Esophagus squamous epithelium (tissue), 5 donors: Measurements from ENCODE around the gene KIAA0930. TPM values are rescaled to one million over a fixed set of nuclear protein-coding genes. Genes with fewer than 3 reads are reported as not detected.
A peak's percentile ranks its signal among the peaks of the same experiment; 100 is the strongest.

Experiments used
- DNase-seq: peaks from one replicate; lab custom pipeline; 2025; lab: John Stamatoyannopoulos, UW
- H3K27ac ChIP-seq, 4 donors: fragments of 200-600 bp; sonication (generic); one replicate each; pipeline ENCODE4 v1.5.1; 2016 to 2019; ENCODE audit warnings: mild to moderate bottlenecking in 1 of 4
- H3K27me3 ChIP-seq, 4 donors: fragments of 200-600 bp; sonication (generic); 1 replicate in 3 of 4; 2 replicates in 1 of 4; pipeline versions ENCODE4 v1.5.1 to v1.6.0; 2017 to 2021; ENCODE audit warnings: antibody characterized with exemption in 1 of 4
- H3K36me3 ChIP-seq, 3 donors: fragments of 200-600 bp; sonication (generic); one replicate each; pipeline ENCODE4 v1.5.1; 2016 to 2019
- H3K4me1 ChIP-seq, 3 donors: fragments of 200-600 bp; sonication (generic); one replicate each; pipeline ENCODE4 v1.5.1; 2017 to 2019
- H3K4me3 ChIP-seq, 4 donors: fragments of 200-600 bp; sonication (generic); 1 replicate in 3 of 4; 2 replicates in 1 of 4; pipeline ENCODE4 v1.5.1; 2016 to 2019; ENCODE audit warnings: mild to moderate bottlenecking in 2 of 4, moderate library complexity in 1 of 4
- H3K9me3 ChIP-seq, 3 donors: fragments of 200-600 bp; sonication (generic); one replicate each; pipeline ENCODE4 v1.5.1; 2016 to 2019
- CTCF ChIP-seq, 6 experiments: fragments of 450-650 bp in 4 of 6; fragments of 200-600 bp in 2 of 6; sonication (generic) in 2 of 6; IDR thresholded peaks; one replicate each; pipeline ENCODE4 v1.5.1; 2016 to 2019; ENCODE audit warnings: antibody characterized with exemption in 6 of 6, mild to moderate bottlenecking in 4 of 6, moderate library complexity in 4 of 6
- POLR2A ChIP-seq, 4 donors: fragments of 450-650 bp; IDR thresholded peaks; one replicate each; pipeline ENCODE4 v1.6.1; 2017; ENCODE audit warnings: antibody characterized with exemption in 4 of 4, mild to moderate bottlenecking in 4 of 4, moderate library complexity in 3 of 4
- WGBS, 2 donors: methylation state at CpG; one replicate each; pipeline ENCODE4 v1.1.5; 2018; 5-methylcytosine and 5-hydroxymethylcytosine counted together
- intact Hi-C: fragments of 100-400 bp; cut with DNase I; formaldehyde crosslinking; loops from one replicate; pipeline ENCODE4 v1.15.0; 2022
- total RNA-seq, 4 donors: library from RNA; depleted of rRNA; stranded (reverse); fragments of >200 nt; gene quantifications; one replicate each; pipeline ENCODE4 v1.1.0, GENCODE V29; 2016
- donor health status: DM: yes; HTN: yes; CAD: no.

Gene KIAA0930
- total RNA-seq, 4 donors from 2014 or later = 33.1 to 40.2 (median 38.1) TPM

DNA sequence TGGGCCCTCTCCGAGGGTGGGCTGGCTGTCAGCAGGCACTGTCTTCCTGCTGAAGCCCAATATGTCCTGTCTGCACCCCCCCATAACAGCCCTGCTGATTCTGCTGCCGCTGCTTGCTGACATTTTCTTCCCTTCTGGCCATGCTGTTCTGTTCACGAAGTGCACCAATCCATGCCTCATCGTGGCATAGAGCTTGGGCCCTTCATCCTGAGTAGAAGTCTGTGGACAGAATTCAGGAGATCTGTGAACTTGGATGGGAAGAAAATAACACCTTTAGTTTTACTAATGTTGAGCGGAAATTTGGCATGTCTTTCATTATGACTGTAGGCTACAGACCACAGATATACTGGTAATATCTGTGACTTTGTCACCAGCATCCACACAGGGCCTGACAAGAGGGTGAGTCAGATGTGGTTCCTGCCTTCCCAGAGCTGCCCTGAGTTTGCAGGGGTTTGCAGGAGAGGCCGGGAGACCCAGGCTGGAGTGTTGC is 14.1 kb upstream of the KIAA0930 start:
- H3K27ac ChIP-seq = no peak overlapping the region

GRCh38 chr22:45254388-45254787 is 13.7 kb upstream of the KIAA0930 start:
- no peaks in the 10 kb centered on the region for H3K27me3 ChIP-seq
- intact Hi-C loops = loop anchor here (10.0 kb wide), 1 partner anchor 150 kb away; no protein-coding TSS in a partner anchor
- TF ChIP-seq CTCF (IDR thresholded peaks at IDR 0.05) (no peak), POLR2A (IDR thresholded peaks at IDR 0.05) (no peak)
- no peak overlapping the region for H3K27ac ChIP-seq
- no peak overlapping the region for H3K4me3 ChIP-seq
- H3K36me3 ChIP-seq = no peaks in the 10 kb centered on the region
- WGBS, 2 donors = 85% methylated on average over 6 to 7 of the region's 7 CpGs
- H3K4me1 ChIP-seq = peaks cover 0 to 7% (median 0%) of the 10 kb centered on the region in 3 donors
- no peak for DNase-seq
- no peaks in the 10 kb centered on the region for H3K9me3 ChIP-seq

More for the DNA sequence above, 14.1 kb upstream of the KIAA0930 start:
- intact Hi-C loops = loop anchor here (10.0 kb wide), 1 partner anchor 150 kb away; no protein-coding TSS in a partner anchor
- Histone ChIP-seq H3K4me1 (peaks cover 0 to 2% (median 0%) of the 10 kb centered on the region in 3 donors), H3K9me3 (no peaks in the 10 kb centered on the region), H3K27me3 (no peaks in the 10 kb centered on the region), H3K36me3 (no peaks in the 10 kb centered on the region), H3K4me3 (no peak overlapping the region)
- no peak for TF ChIP-seq POLR2A (IDR thresholded peaks at IDR 0.05)
- TF ChIP-seq CTCF (IDR thresholded peaks at IDR 0.05) = no peak
- no peak for DNase-seq
- 33 to 90% methylated on average over 1 to 6 of the region's 6 CpGs for WGBS, 2 donors

GRCh38 chr22:45253039-45253641 is 12.4 kb upstream of the KIAA0930 start:
- no peaks in the 10 kb centered on the region for H3K36me3 ChIP-seq
- H3K27ac ChIP-seq = no peak overlapping the region
- intact Hi-C loops = loop anchor here (10.0 kb wide), 1 partner anchor 148 kb away; no protein-coding TSS in a partner anchor
- DNase-seq = no peak
- no peaks in the 10 kb centered on the region for H3K9me3 ChIP-seq
- TF ChIP-seq CTCF (IDR thresholded peaks at IDR 0.05) = no peak
- no peak for TF ChIP-seq POLR2A (IDR thresholded peaks at IDR 0.05)
- WGBS, 2 donors = 84 to 87% methylated on average over 5 to 6 of the region's 10 CpGs
- H3K4me1 ChIP-seq = peaks cover 0 to 19% (median 0%) of the 10 kb centered on the region in 3 donors
- H3K4me3 ChIP-seq = no peak overlapping the region
- H3K27me3 ChIP-seq = no peaks in the 10 kb centered on the region

DNA sequence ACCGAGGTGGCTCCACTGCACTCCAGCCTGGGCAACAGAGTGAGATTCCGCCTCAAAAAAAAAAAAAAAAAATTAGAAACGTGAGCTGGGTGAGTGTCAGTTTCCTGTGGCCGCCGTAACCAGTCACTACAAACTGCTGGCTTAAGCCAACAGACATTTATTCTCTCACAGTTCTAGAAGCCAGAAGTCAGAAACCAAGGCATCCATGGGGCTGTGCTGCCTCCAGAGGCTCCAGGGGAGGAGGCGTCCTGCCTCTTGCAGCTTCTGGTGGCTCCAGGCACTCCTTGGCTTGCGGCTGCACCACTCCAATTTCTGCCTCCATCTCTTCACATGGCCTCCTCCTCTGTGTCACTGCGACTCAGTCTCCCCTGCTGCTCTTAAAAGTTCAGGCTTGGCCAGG is 11.1 kb upstream of the KIAA0930 start:
- H3K27ac ChIP-seq = no peak overlapping the region
- no peaks in the 10 kb centered on the region for H3K9me3 ChIP-seq
- intact Hi-C loops = loop anchor here (10.0 kb wide), 1 partner anchor 147 kb away; no protein-coding TSS in a partner anchor
- H3K27me3 ChIP-seq = no peaks in the 10 kb centered on the region
- TF ChIP-seq POLR2A (IDR thresholded peaks at IDR 0.05) (no peak), CTCF (IDR thresholded peaks at IDR 0.05) (no peak)
- peaks cover 0 to 31% (median 6%) of the 10 kb centered on the region in 3 donors for H3K4me1 ChIP-seq
- WGBS, 2 donors = 54 to 90% methylated on average over 8 of the region's 8 CpGs
- no peak for DNase-seq
- no peaks in the 10 kb centered on the region for H3K36me3 ChIP-seq
- H3K4me3 ChIP-seq = no peak overlapping the region

GRCh38 chr22:45248832-45249561 is 8.3 kb upstream of the KIAA0930 start:
- Histone ChIP-seq H3K4me1 (peaks cover 0 to 44% (median 16%) of the 10 kb centered on the region in 3 donors), H3K27ac (peak overlapping the region in 3 of 4 donors; percentile 42 to 73 (median 52)), H3K27me3 (no peaks in the 10 kb centered on the region), H3K9me3 (no peaks in the 10 kb centered on the region), H3K36me3 (no peaks in the 10 kb centered on the region), H3K4me3 (peak overlapping the region in 1 of 4 donors; percentile 21)
- TF ChIP-seq POLR2A (IDR thresholded peaks at IDR 0.05) = no peak
- no peak for TF ChIP-seq CTCF (IDR thresholded peaks at IDR 0.05)
- DNase-seq = no peak
- 34 to 47% methylated on average over 8 of the region's 8 CpGs for WGBS, 2 donors
- intact Hi-C loops = no loop called here
